BLaER1 treated with 17β-estradiol and CSF1 and Interleukin-3, amounts not matched to agents 10 nM and 100 nM (cell line): ENCODE measurements around the gene RRM1.

Experiments
- H3K27ac ChIP-seq, 11 experiments: shearing (Covaris generic); formaldehyde crosslinking; 2 replicates each; pipeline ENCODE4 v1.8.1; 2022
- H3K27me3 ChIP-seq, 11 experiments: shearing (Covaris generic); formaldehyde crosslinking; 2 replicates each; pipeline ENCODE4 v1.8.1; 2022
- H3K36me3 ChIP-seq, 11 experiments: shearing (Covaris generic); formaldehyde crosslinking; 2 replicates each; pipeline ENCODE4 v1.8.1; 2022
- H3K4me1 ChIP-seq, 10 experiments: shearing (Covaris generic); formaldehyde crosslinking; 2 replicates each; pipeline ENCODE4 v1.8.1; 2022
- H3K4me2 ChIP-seq, 11 experiments: shearing (Covaris generic); formaldehyde crosslinking; 2 replicates each; pipeline ENCODE4 v1.8.1; 2022
- H3K4me3 ChIP-seq, 10 experiments: shearing (Covaris generic); formaldehyde crosslinking; 2 replicates each; pipeline ENCODE4 v1.8.1; 2022
- H3K9ac ChIP-seq, 11 experiments: shearing (Covaris generic); formaldehyde crosslinking; 2 replicates each; pipeline ENCODE4 v1.8.1; 2022
- H3K9me3 ChIP-seq, 11 experiments: shearing (Covaris generic); formaldehyde crosslinking; replicated peaks in 1 of 11; 2 replicates each; pipeline ENCODE4 v1.8.1; 2022
- H4K20me1 ChIP-seq, 11 experiments: shearing (Covaris generic); formaldehyde crosslinking; 2 replicates each; pipeline ENCODE4 v1.8.1; 2022
- Cebpa-rat ChIP-seq, 11 experiments: shearing (Covaris generic); IDR thresholded peaks; 2 replicates each; pipeline ENCODE4 v1.8.1; 2022

Gene RRM1

GRCh38 chr11:4071325-4071724, 23.3 kb upstream of the RRM1 start:
- Histone ChIP-seq H3K4me2 (no peak overlapping the region), H3K9ac (no peak overlapping the region), H4K20me1 (peaks cover 0 to 1% (median 0%) of the 10 kb centered on the region in 11 experiments; a peak in 1 of 22 replicates), H3K27me3 (no peaks in the 10 kb centered on the region), H3K4me3 (no peak overlapping the region), H3K36me3 (peaks cover 0 to 61% (median 13%) of the 10 kb centered on the region in 11 experiments; a peak in 14 of 22 replicates), H3K4me1 (peaks cover 5 to 44% (median 17%) of the 10 kb centered on the region in 10 experiments; a peak in 16 of 20 replicates), H3K27ac (no peak overlapping the region), H3K9me3 (no peaks in the 10 kb centered on the region)
- TF ChIP-seq Cebpa-rat (IDR thresholded peaks at IDR 0.05): no peak

- no peaks in the 10 kb centered on the region for H4K20me1 ChIP-seq
- TF ChIP-seq Cebpa-rat (IDR thresholded peaks at IDR 0.05): no peak
- H3K4me3 ChIP-seq: no peak overlapping the region
- H3K9me3 ChIP-seq: no peaks in the 10 kb centered on the region
- H3K36me3 ChIP-seq: peaks cover 0 to 56% (median 13%) of the 10 kb centered on the region in 11 experiments; a peak in 14 of 22 replicates
- H3K4me2 ChIP-seq: no peak overlapping the region
- no peak overlapping the region for H3K9ac ChIP-seq
- peaks cover 5 to 38% (median 17%) of the 10 kb centered on the region in 10 experiments; a peak in 16 of 20 replicates for H3K4me1 ChIP-seq
- 0 out of 22 replicates have a peak overlapping the region, but pooled peaks of 3 of the 11 experiments have one; percentile 6 to 36 (median 27) for H3K27ac ChIP-seq
- H3K27me3 ChIP-seq: no peaks in the 10 kb centered on the region
Observed at GRCh38 chr11:4071914-4072313, 22.7 kb upstream of the RRM1 start.

GRCh38 chr11:4072668-4073285, 21.8 kb upstream of the RRM1 start:
- Histone ChIP-seq H3K27ac (no peak overlapping the region), H3K4me1 (peaks cover 5 to 30% (median 16%) of the 10 kb centered on the region in 10 experiments; a peak in 16 of 20 replicates), H3K27me3 (no peaks in the 10 kb centered on the region), H3K36me3 (peaks cover 0 to 56% (median 13%) of the 10 kb centered on the region in 11 experiments; a peak in 14 of 22 replicates), H3K4me3 (no peak overlapping the region), H3K9ac (peak overlapping the region in 1 of 11 experiments; percentile 21; a peak in 1 of 22 replicates), H3K4me2 (peak overlapping the region in 1 of 11 experiments; percentile 20; a peak in 2 of 22 replicates), H3K9me3 (no peaks in the 10 kb centered on the region), H4K20me1 (no peaks in the 10 kb centered on the region)
- TF ChIP-seq Cebpa-rat (IDR thresholded peaks at IDR 0.05): no peak

DNA sequence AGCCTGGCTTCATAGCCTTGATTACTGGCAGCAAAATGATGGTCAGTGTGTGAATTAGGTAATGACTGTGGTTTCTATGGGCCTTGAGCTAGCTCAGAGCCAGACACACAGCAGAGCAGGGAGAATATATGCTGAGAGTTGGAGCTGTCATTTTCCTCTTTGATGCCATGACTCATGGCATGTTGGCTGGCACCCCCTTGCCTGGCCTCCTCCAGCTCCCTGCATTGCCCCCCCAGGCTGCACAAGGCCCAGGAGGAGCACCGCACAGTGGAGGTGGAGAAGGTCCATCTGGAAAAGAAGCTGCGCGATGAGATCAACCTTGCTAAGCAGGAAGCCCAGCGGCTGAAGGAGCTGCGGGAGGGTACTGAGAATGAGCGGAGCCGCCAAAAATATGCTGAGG, 20.3 kb upstream of the RRM1 start:
- Histone ChIP-seq H3K27me3 (no peaks in the 10 kb centered on the region), H3K4me3 (no peak overlapping the region), H3K9me3 (no peaks in the 10 kb centered on the region), H3K27ac (no peak overlapping the region), H4K20me1 (no peaks in the 10 kb centered on the region), H3K4me2 (no peak overlapping the region), H3K36me3 (peaks cover 0 to 64% (median 13%) of the 10 kb centered on the region in 11 experiments; a peak in 14 of 22 replicates), H3K9ac (0 out of 22 replicates have a peak overlapping the region, but pooled peaks of 1 of the 11 experiments have one; percentile 7), H3K4me1 (peaks cover 0 to 18% (median 9%) of the 10 kb centered on the region in 10 experiments; a peak in 12 of 20 replicates)
- no peak for TF ChIP-seq Cebpa-rat (IDR thresholded peaks at IDR 0.05)

GRCh38 chr11:4076774-4077173, 17.8 kb upstream of the RRM1 start:
- H3K9ac ChIP-seq: no peak overlapping the region
- no peak for TF ChIP-seq Cebpa-rat (IDR thresholded peaks at IDR 0.05)
- no peak overlapping the region for H3K27ac ChIP-seq
- no peak overlapping the region for H3K4me2 ChIP-seq
- no peak overlapping the region for H3K4me3 ChIP-seq
- peaks cover 0 to 68% (median 13%) of the 10 kb centered on the region in 11 experiments; a peak in 14 of 22 replicates for H3K36me3 ChIP-seq
- H3K4me1 ChIP-seq: peaks cover 0 to 9% (median 8%) of the 10 kb centered on the region in 10 experiments; a peak in 7 of 20 replicates
- H4K20me1 ChIP-seq: no peaks in the 10 kb centered on the region; a peak in 2 of 22 replicates
- no peaks in the 10 kb centered on the region for H3K9me3 ChIP-seq
- no peaks in the 10 kb centered on the region for H3K27me3 ChIP-seq

GRCh38 chr11:4083198-4083597, 11.4 kb upstream of the RRM1 start:
- H3K27me3 ChIP-seq: no peaks in the 10 kb centered on the region
- H3K4me2 ChIP-seq: no peak overlapping the region
- peaks cover 0 to 14% (median 0%) of the 10 kb centered on the region in 11 experiments; a peak in 5 of 22 replicates for H4K20me1 ChIP-seq
- no peak overlapping the region for H3K4me3 ChIP-seq
- TF ChIP-seq Cebpa-rat (IDR thresholded peaks at IDR 0.05): no peak
- peaks cover 22 to 88% (median 37%) of the 10 kb centered on the region in 11 experiments; a peak in 20 of 22 replicates for H3K36me3 ChIP-seq
- peaks cover 0 to 22% (median 2%) of the 10 kb centered on the region in 10 experiments; a peak in 7 of 20 replicates for H3K4me1 ChIP-seq
- no peak overlapping the region for H3K27ac ChIP-seq
- no peak overlapping the region for H3K9ac ChIP-seq
- H3K9me3 ChIP-seq: no peaks in the 10 kb centered on the region

- no peak overlapping the region for H3K27ac ChIP-seq
- no peaks in the 10 kb centered on the region for H3K27me3 ChIP-seq
- H3K9me3 ChIP-seq: no peaks in the 10 kb centered on the region
- no peak overlapping the region for H3K4me2 ChIP-seq
- no peak overlapping the region for H3K4me3 ChIP-seq
- no peak for TF ChIP-seq Cebpa-rat (IDR thresholded peaks at IDR 0.05)
- peaks cover 22 to 92% (median 37%) of the 10 kb centered on the region in 11 experiments; a peak in 20 of 22 replicates for H3K36me3 ChIP-seq
- H3K9ac ChIP-seq: no peak overlapping the region
- peaks cover 0 to 14% (median 0%) of the 10 kb centered on the region in 11 experiments; a peak in 5 of 22 replicates for H4K20me1 ChIP-seq
- H3K4me1 ChIP-seq: peaks cover 0 to 24% (median 2%) of the 10 kb centered on the region in 10 experiments; a peak in 7 of 20 replicates
Observed at GRCh38 chr11:4084406-4085125, 10.0 kb upstream of the RRM1 start.

- no peak for TF ChIP-seq Cebpa-rat (IDR thresholded peaks at IDR 0.05)
- H3K4me3 ChIP-seq: no peak overlapping the region
- no peak overlapping the region for H3K9ac ChIP-seq
- peaks cover 0 to 34% (median 2%) of the 10 kb centered on the region in 10 experiments; a peak in 8 of 20 replicates for H3K4me1 ChIP-seq
- no peak overlapping the region for H3K27ac ChIP-seq
- no peaks in the 10 kb centered on the region for H3K27me3 ChIP-seq
- 0 out of 22 replicates have a peak overlapping the region, but pooled peaks of 1 of the 11 experiments have one; percentile 20 for H3K4me2 ChIP-seq
- H3K36me3 ChIP-seq: peaks cover 22 to 92% (median 37%) of the 10 kb centered on the region in 11 experiments; a peak in 20 of 22 replicates
- peaks cover 0 to 14% (median 0%) of the 10 kb centered on the region in 11 experiments; a peak in 5 of 22 replicates for H4K20me1 ChIP-seq
- no peaks in the 10 kb centered on the region for H3K9me3 ChIP-seq
Observed at GRCh38 chr11:4085575-4085974, 9.0 kb upstream of the RRM1 start.
